ENCODE measurements around the gene GSTCD.
"Not testable (repeated sequence)": the region's sequence is repeated elsewhere in the genome, so short reads cannot be mapped to it uniquely, and the experiment has no call there.

DNA sequence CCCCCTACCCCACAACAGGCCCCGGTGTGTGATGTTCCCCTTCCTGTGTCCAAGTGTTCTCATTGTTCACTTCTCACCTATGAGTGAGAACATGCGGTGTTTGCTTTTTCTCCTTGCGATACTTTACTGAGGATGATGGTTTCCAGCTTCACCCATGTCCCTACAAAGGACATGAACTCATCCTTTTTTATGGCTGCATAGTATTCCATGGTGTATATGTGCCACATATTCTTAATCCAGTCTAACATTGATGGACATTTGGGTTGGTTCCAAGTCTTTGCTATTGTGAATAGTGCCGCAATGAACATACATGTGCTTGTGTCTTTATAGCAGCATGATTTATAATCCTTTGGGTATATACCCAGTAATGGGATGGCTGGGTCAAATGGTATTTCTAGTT, 21.3 kb downstream of the GSTCD start:
- TF ChIP-seq, protein P1, sequence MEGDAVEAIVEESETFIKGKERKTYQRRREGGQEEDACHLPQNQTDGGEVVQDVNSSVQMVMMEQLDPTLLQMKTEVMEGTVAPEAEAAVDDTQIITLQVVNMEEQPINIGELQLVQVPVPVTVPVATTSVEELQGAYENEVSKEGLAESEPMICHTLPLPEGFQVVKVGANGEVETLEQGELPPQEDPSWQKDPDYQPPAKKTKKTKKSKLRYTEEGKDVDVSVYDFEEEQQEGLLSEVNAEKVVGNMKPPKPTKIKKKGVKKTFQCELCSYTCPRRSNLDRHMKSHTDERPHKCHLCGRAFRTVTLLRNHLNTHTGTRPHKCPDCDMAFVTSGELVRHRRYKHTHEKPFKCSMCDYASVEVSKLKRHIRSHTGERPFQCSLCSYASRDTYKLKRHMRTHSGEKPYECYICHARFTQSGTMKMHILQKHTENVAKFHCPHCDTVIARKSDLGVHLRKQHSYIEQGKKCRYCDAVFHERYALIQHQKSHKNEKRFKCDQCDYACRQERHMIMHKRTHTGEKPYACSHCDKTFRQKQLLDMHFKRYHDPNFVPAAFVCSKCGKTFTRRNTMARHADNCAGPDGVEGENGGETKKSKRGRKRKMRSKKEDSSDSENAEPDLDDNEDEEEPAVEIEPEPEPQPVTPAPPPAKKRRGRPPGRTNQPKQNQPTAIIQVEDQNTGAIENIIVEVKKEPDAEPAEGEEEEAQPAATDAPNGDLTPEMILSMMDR (IDR thresholded peaks at IDR 0.05) = not testable (repeated sequence)
- TF ChIP-seq POLR2A (IDR thresholded peaks at IDR 0.05) = not testable (repeated sequence)
